SU-DHL-6 (cell line): Measurements from ENCODE around the gene DUSP9.

Experiments used
- EZH2phosphoT487 ChIP-seq: fragments of 200-600 bp; sonication (generic), shearing (Covaris generic); conservative IDR thresholded peaks from 2 replicates; pipeline ENCODE4 v1.6.1; 2018; ENCODE audit warnings: mild to moderate bottlenecking, antibody characterized with exemption, low read length, moderate library complexity, mixed read lengths
- TF ChIP-seq, protein P1 (sequence below): fragments of 200-600 bp; sonication (generic); IDR thresholded peaks from one replicate; pipeline ENCODE4 v1.5.1; 2017; ENCODE audit warnings: antibody characterized with exemption, mild to moderate bottlenecking, low read length, moderate library complexity; ENCODE audit not compliant: insufficient read depth, poor library complexity, severe bottlenecking

GRCh38 chrX:153690466-153690865, 43.5 kb downstream of the DUSP9 start:
- TF ChIP-seq, protein P1, sequence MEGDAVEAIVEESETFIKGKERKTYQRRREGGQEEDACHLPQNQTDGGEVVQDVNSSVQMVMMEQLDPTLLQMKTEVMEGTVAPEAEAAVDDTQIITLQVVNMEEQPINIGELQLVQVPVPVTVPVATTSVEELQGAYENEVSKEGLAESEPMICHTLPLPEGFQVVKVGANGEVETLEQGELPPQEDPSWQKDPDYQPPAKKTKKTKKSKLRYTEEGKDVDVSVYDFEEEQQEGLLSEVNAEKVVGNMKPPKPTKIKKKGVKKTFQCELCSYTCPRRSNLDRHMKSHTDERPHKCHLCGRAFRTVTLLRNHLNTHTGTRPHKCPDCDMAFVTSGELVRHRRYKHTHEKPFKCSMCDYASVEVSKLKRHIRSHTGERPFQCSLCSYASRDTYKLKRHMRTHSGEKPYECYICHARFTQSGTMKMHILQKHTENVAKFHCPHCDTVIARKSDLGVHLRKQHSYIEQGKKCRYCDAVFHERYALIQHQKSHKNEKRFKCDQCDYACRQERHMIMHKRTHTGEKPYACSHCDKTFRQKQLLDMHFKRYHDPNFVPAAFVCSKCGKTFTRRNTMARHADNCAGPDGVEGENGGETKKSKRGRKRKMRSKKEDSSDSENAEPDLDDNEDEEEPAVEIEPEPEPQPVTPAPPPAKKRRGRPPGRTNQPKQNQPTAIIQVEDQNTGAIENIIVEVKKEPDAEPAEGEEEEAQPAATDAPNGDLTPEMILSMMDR = no peak
- TF ChIP-seq EZH2phosphoT487 = no peak
